GM12878 (cell line): ENCODE results near the gene DLG4. TPM values are rescaled to one million over a fixed set of nuclear protein-coding genes. Genes with fewer than 3 reads are reported as not detected.

Experiments
- ATAC-seq: fragments of 200-7000 bp; cut with Tn5 transposase; 3 replicates; pipeline ENCODE4 v1.9.1; 2020; ENCODE audit warnings: mild to moderate bottlenecking, moderate library complexity
- BruUV-seq: library from RNA; stranded (reverse); fragments of 400-500 nt; replicated peaks from 2 replicates; lab custom pipeline; 2021; lab: Mats Ljungman, UMichigan
- CTCF ChIA-PET: fragments of 300-600 bp; sonication (Branson Sonifier 250); formaldehyde crosslinking; extraction: SDS; loops from one replicate; lab custom pipeline; 2021; ENCODE audit warnings: inconsistent platforms; lab: Yijun Ruan, JAX
- POLR2A ChIA-PET: fragments of 350-600 bp; formaldehyde crosslinking; extraction: SDS; loops from one replicate; lab custom pipeline; 2021; ENCODE audit warnings: inconsistent platforms; lab: Charles Lee
- RAD21 ChIA-PET: fragments of 300-600 bp; sonication (Branson Sonifier 250); formaldehyde crosslinking; loops from one replicate; lab custom pipeline; 2023; ENCODE audit warnings: antibody characterized with exemption; ENCODE audit not compliant: unreplicated experiment; lab: Charles Lee
- SMC1A ChIA-PET: fragments of 300-600 bp; sonication (Branson Sonifier 250); formaldehyde crosslinking; loops from one replicate; lab custom pipeline; 2023; ENCODE audit not compliant: unreplicated experiment, uncharacterized antibody; lab: Charles Lee
- DNase-seq: peaks from one replicate; pipeline ENCODE4 v3.0.0-alpha.2; 2011; ENCODE audit warnings: low read depth, low spot score
- FAIRE-seq: peaks from 3 replicates; lab custom pipeline; 2011; peaks lifted over from hg19 to GRCh38; lab: Jason Lieb, UNC
- H2AFZ ChIP-seq: 2 replicates; pipeline ENCODE4 v1.6.0; 2011; ENCODE audit warnings: low read depth, low read length, control low read depth; ENCODE audit not compliant: control insufficient read depth
- H3K27ac ChIP-seq: 2 replicates; pipeline ENCODE4 v1.5.1; 2011; ENCODE audit warnings: control low read depth; ENCODE audit not compliant: control insufficient read depth, insufficient read depth
- H3K27me3 ChIP-seq, 2 experiments: replicated peaks in 1 of 2; 2 replicates each; pipeline versions ENCODE4 v1.6.0 to v1.6.1; 2011; ENCODE audit warnings: low read length in 1 of 2; ENCODE audit not compliant: control insufficient read depth in 2 of 2, insufficient read depth in 2 of 2
- H3K36me3 ChIP-seq, 2 experiments: 2 replicates each; pipeline ENCODE4 v1.5.1; 2011; ENCODE audit warnings: low read length in 1 of 2; ENCODE audit not compliant: control insufficient read depth in 2 of 2, insufficient read depth in 2 of 2
- H3K4me1 ChIP-seq: 2 replicates; pipeline ENCODE4 v1.6.1; 2011; ENCODE audit warnings: mild to moderate bottlenecking, low read length, moderate library complexity, mixed read lengths; ENCODE audit not compliant: control insufficient read depth, insufficient read depth
- H3K4me2 ChIP-seq: 2 replicates; pipeline ENCODE4 v1.6.0; 2011; ENCODE audit warnings: control low read depth; ENCODE audit not compliant: control insufficient read depth, insufficient read depth
- H3K4me3 ChIP-seq: fragments of 200-600 bp; sonication (generic); 2 replicates; pipeline ENCODE4 v1.5.1; 2016
- H3K79me2 ChIP-seq: 2 replicates; pipeline ENCODE4 v1.6.0; 2011; ENCODE audit warnings: low read length; ENCODE audit not compliant: control insufficient read depth, insufficient read depth
- H3K9ac ChIP-seq: 2 replicates; pipeline ENCODE4 v1.8.0; 2011; ENCODE audit warnings: low read length, control low read depth, mixed read lengths; ENCODE audit not compliant: control insufficient read depth, insufficient read depth
- H3K9me3 ChIP-seq: replicated peaks from 3 replicates; pipeline ENCODE4 v1.5.1; 2011; ENCODE audit warnings: mild to moderate bottlenecking, low read length; ENCODE audit not compliant: control insufficient read depth, insufficient read depth
- H4K20me1 ChIP-seq: 2 replicates; pipeline ENCODE4 v1.6.0; 2011; ENCODE audit not compliant: control insufficient read depth, insufficient read depth
- ATF7 ChIP-seq: fragments of 450-650 bp; IDR thresholded peaks from 2 replicates; pipeline ENCODE4 v1.6.1; 2016; ENCODE audit warnings: low read depth, mild to moderate bottlenecking
- EED ChIP-seq: sonication (generic); IDR thresholded peaks from 2 replicates; pipeline ENCODE4 v1.6.1; 2016; ENCODE audit warnings: antibody characterized with exemption, low read depth
- ETV6 ChIP-seq, 2 experiments: fragments of 450-650 bp in 1 of 2; IDR thresholded peaks in 1 of 2; conservative IDR thresholded peaks in 1 of 2; 2 replicates each; pipeline ENCODE4 v1.6.1; 2014; ENCODE audit warnings: antibody characterized with exemption in 1 of 2, borderline replicate concordance in 1 of 2, low read depth in 1 of 2, mild to moderate bottlenecking in 1 of 2, moderate library complexity in 1 of 2
- HDGF ChIP-seq: fragments of 450-650 bp; IDR thresholded peaks from 2 replicates; pipeline ENCODE4 v1.6.1; 2016; ENCODE audit warnings: antibody characterized with exemption
- IKZF1 ChIP-seq: fragments of 450-650 bp; conservative IDR thresholded peaks from 2 replicates; pipeline ENCODE4 v1.6.1; 2017; ENCODE audit warnings: antibody characterized with exemption, mild to moderate bottlenecking
- IKZF2 ChIP-seq, 2 experiments: fragments of 450-650 bp; IDR thresholded peaks; 2 replicates each; pipeline ENCODE4 v1.6.1; 2017; ENCODE audit warnings: mild to moderate bottlenecking in 2 of 2, moderate library complexity in 2 of 2
- LARP7 ChIP-seq: fragments of 450-650 bp; IDR thresholded peaks from 2 replicates; pipeline ENCODE4 v1.6.1; 2017; ENCODE audit warnings: mild to moderate bottlenecking
- MEF2B ChIP-seq: fragments of 450-650 bp; IDR thresholded peaks from 2 replicates; pipeline ENCODE4 v1.6.1; 2018; ENCODE audit warnings: mild to moderate bottlenecking, moderate library complexity; ENCODE audit not compliant: partially characterized antibody, poor library complexity, severe bottlenecking
- MTA2 ChIP-seq: fragments of 450-650 bp; IDR thresholded peaks from 2 replicates; pipeline ENCODE4 v1.6.1; 2016; ENCODE audit warnings: low read depth, mild to moderate bottlenecking, moderate library complexity
- NBN ChIP-seq: fragments of 450-650 bp; IDR thresholded peaks from 2 replicates; pipeline ENCODE4 v1.6.1; 2016
- NFXL1 ChIP-seq: fragments of 450-650 bp; IDR thresholded peaks from 2 replicates; pipeline ENCODE4 v1.6.1; 2017; ENCODE audit warnings: antibody characterized with exemption, mild to moderate bottlenecking, borderline replicate concordance
- NRF1 ChIP-seq: conservative IDR thresholded peaks from 2 replicates; pipeline ENCODE4 v1.6.1; 2011; ENCODE audit warnings: mild to moderate bottlenecking, low read depth, low read length, improper control_type of control experiment
- PAX5 ChIP-seq: IDR thresholded peaks from 2 replicates; pipeline ENCODE4 v1.6.1; 2011; ENCODE audit warnings: low read depth, low read length, borderline replicate concordance
- PAX8 ChIP-seq: fragments of 450-650 bp; IDR thresholded peaks from 2 replicates; pipeline ENCODE4 v1.6.1; 2017; ENCODE audit warnings: mild to moderate bottlenecking, moderate library complexity
- POLR2AphosphoS5 ChIP-seq: IDR thresholded peaks from 2 replicates; pipeline ENCODE4 v1.6.1; 2011; ENCODE audit warnings: mild to moderate bottlenecking, low read length, inconsistent platforms
- RELA ChIP-seq: fragments of 450-650 bp; IDR thresholded peaks from 2 replicates; pipeline ENCODE4 v1.8.0; 2014; ENCODE audit warnings: borderline replicate concordance; ENCODE audit not compliant: partially characterized antibody
- STAT1 ChIP-seq: fragments of 450-650 bp; conservative IDR thresholded peaks from 2 replicates; pipeline ENCODE4 v1.6.1; 2014; ENCODE audit warnings: antibody characterized with exemption, mild to moderate bottlenecking
- USF2 ChIP-seq: IDR thresholded peaks from 2 replicates; pipeline ENCODE4 v1.6.1; 2011; ENCODE audit warnings: low read depth, low read length, improper control_type of control experiment, borderline replicate concordance
- WGBS: methylation state at CpG from one replicate; pipeline ENCODE4 v1.1.6; 2016; ENCODE audit warnings: low lambda C conversion rate; ENCODE audit not compliant: insufficient replicate concordance, insufficient coverage; ENCODE audit errors: missing lambda C conversion rate; 5-methylcytosine and 5-hydroxymethylcytosine counted together
- in situ Hi-C: fragments of 300-500 bp; cut with MboI; formaldehyde crosslinking; loops from 9 replicates; pipeline ENCODE4 v1.14.3; 2018; ENCODE audit warnings: mixed read lengths
- intact Hi-C: fragments of 100-400 bp; cut with micrococcal nuclease; formaldehyde crosslinking; loops from one replicate; pipeline ENCODE4 v1.14.2; 2022; ENCODE audit not compliant: unreplicated experiment
- polyA plus RNA-seq, 11 experiments: library from polyadenylated mRNA; depleted of rRNA in 4 of 11; unstranded in 6 of 11; stranded (reverse) in 5 of 11; fragments of >200 nt; fragmentation: Nextera tagmentation in 4 of 11; fragmentation: Illumina TruSeq in 1 of 11; extraction: Ambion mirVana in 4 of 11; extraction: Trizol in 1 of 11; gene quantifications; 1 replicate in 1 of 11; 2 replicates in 10 of 11; pipeline versions ENCODE4 v1.2.1 to v1.2.3, GENCODE V29; 2011 to 2016; ENCODE audit warnings: inconsistent platforms in 2 of 11, missing spikeins in 2 of 11, low read depth in 1 of 11
- total RNA-seq, 4 experiments: library from RNA; depleted of rRNA in 3 of 4; stranded (reverse); fragments of >200 nt in 3 of 4; fragmentation: Illumina TruSeq in 1 of 4; extraction: Trizol in 1 of 4; gene quantifications; 2 replicates each; pipeline versions ENCODE4 v1.2.1 to v1.2.3, GENCODE V29; 2013 to 2021
- TF ChIP-seq, protein P1 (sequence below): fragments of 450-650 bp; IDR thresholded peaks from 2 replicates; pipeline ENCODE4 v1.6.1; 2017; ENCODE audit warnings: low read depth, mild to moderate bottlenecking, moderate library complexity

DLG4 gene
- total and polyA plus RNA-seq, 10 of the 15 experiments (the other 5 are each of a cell fraction or from before 2014, with no cell fraction given): 0.07 to 4.1 (median 1.3) TPM

GRCh38 chr17:7218166-7218565, 1.5 kb downstream of the DLG4 start (continued):
- TF ChIP-seq ETV6 (conservative IDR thresholded peaks at IDR 0.05 in 1 of 2, IDR thresholded peaks at IDR 0.05 in 1 of 2; ENCODE audit: borderline replicate concordance in 1 of 2, low read depth in 1 of 2) (no peak), RELA (no peak), NRF1 (no peak), LARP7 (no peak), NBN (no peak), POLR2AphosphoS5 (no peak)

- H3K4me2 ChIP-seq: peak overlapping the region; percentile 17; the same call in 1 of the 2 replicates
- 2% methylated on average over 13 of the region's 32 CpGs for WGBS
- TF ChIP-seq, protein P1, sequence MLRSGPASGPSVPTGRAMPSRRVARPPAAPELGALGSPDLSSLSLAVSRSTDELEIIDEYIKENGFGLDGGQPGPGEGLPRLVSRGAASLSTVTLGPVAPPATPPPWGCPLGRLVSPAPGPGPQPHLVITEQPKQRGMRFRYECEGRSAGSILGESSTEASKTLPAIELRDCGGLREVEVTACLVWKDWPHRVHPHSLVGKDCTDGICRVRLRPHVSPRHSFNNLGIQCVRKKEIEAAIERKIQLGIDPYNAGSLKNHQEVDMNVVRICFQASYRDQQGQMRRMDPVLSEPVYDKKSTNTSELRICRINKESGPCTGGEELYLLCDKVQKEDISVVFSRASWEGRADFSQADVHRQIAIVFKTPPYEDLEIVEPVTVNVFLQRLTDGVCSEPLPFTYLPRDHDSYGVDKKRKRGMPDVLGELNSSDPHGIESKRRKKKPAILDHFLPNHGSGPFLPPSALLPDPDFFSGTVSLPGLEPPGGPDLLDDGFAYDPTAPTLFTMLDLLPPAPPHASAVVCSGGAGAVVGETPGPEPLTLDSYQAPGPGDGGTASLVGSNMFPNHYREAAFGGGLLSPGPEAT: 0 out of 2 replicates have a peak, but pooled peaks have one; percentile 28
- peak; percentile 90 for TF ChIP-seq NFXL1
- TF ChIP-seq STAT1: no peak
- peak in 1 of 2 experiments; percentile 34; a peak in 1 of 4 replicates for TF ChIP-seq IKZF2 (IDR thresholded peaks at IDR 0.05)
- peak; percentile 69 for TF ChIP-seq NBN
- no peak for TF ChIP-seq USF2
- peak; percentile 86 for TF ChIP-seq MEF2B
- 0 out of 2 replicates have a peak, but pooled peaks have one; percentile 22 for TF ChIP-seq PAX5
- TF ChIP-seq MTA2: peak; percentile 27; the same call in 1 of the 2 replicates
- no peak for TF ChIP-seq PAX8
- TF ChIP-seq HDGF: peak; percentile 57; the same call in 1 of the 2 replicates
- TF ChIP-seq EED: no peak
- TF ChIP-seq ATF7: 0 out of 2 replicates have a peak, but pooled peaks have one; percentile 14
- TF ChIP-seq IKZF1: peak; percentile 37; the same call in 1 of the 2 replicates
- TF ChIP-seq, all 136 proteins: peak for 10
- DNase-seq: no peak
- Histone ChIP-seq H3K4me3 (peak overlapping the region; percentile 51; the same call in 1 of the 2 replicates), H3K9me3 (no peaks in the 10 kb centered on the region), H3K36me3 (peaks cover 0 to 2% of the 10 kb centered on the region in 2 experiments; a peak in 2 of 4 replicates), H3K27ac (no peak overlapping the region), H3K27me3 (no peaks in the 10 kb centered on the region), H3K9ac (peak overlapping the region; percentile 28; the same call in 1 of the 2 replicates), H3K79me2 (peaks cover 14% of the 10 kb centered on the region), H4K20me1 (no peaks in the 10 kb centered on the region), H2AFZ (peak overlapping the region; percentile 59), H3K4me1 (peaks cover 22% of the 10 kb centered on the region)
- POLR2A ChIA-PET: interaction anchor here (0.5 to 3.3 kb wide), 2 partner anchors 22 to 199 kb away, joined by 10 to 12 read pairs; partner anchors contain the start of gene PHF23
- no peak for FAIRE-seq
- intact Hi-C loops (no loop called here), in situ Hi-C loops (no loop called here)
- RAD21 ChIA-PET: no interaction called here
- SMC1A ChIA-PET: no interaction called here
- no peak for ATAC-seq
- CTCF ChIA-PET: interaction anchor here (5.1 kb wide), 1 partner anchor 80 kb away, joined by 60 read pairs; no protein-coding TSS in a partner anchor
- no TSS peak for BruUV-seq
Measured at GRCh38 chr17:7217113-7217987, 2.3 kb downstream of the DLG4 start.
